Neural cell (in vitro differentiated cells): Measurements from ENCODE around the gene SPAG6. TPM values are rescaled to one million over a fixed set of nuclear protein-coding genes. Genes with fewer than 3 reads are reported as not detected.

Experiments used
- H2AFZ ChIP-seq: fragments of 200-600, 300-800 bp; sonication (generic), shearing (Covaris generic); 2 replicates; pipeline ENCODE4 v1.6.0; 2014; ENCODE audit warnings: low read depth, mild to moderate bottlenecking, antibody characterized with exemption, low read length, moderate library complexity
- H3F3A ChIP-seq: fragments of 200-600 bp; shearing (Covaris generic); 2 replicates; pipeline ENCODE4 v1.6.1; 2016; ENCODE audit warnings: mild to moderate bottlenecking, moderate library complexity, mixed read lengths, antibody characterized with exemption, low read length; ENCODE audit not compliant: insufficient read depth, poor library complexity, severe bottlenecking
- H3K27ac ChIP-seq: fragments of 200-600, 300-800 bp; sonication (generic), shearing (Covaris generic); 2 replicates; pipeline ENCODE4 v1.5.1; 2014; ENCODE audit warnings: mild to moderate bottlenecking, low read length, moderate library complexity
- H3K27me3 ChIP-seq: fragments of 300-800, 200-600 bp; sonication (generic), shearing (Covaris generic); 2 replicates; pipeline ENCODE4 v1.6.0; 2014; ENCODE audit warnings: mild to moderate bottlenecking, low read depth, low read length, moderate library complexity; ENCODE audit not compliant: insufficient read depth
- H3K36me3 ChIP-seq: fragments of 300-800, 200-600 bp; sonication (generic), shearing (Covaris generic); 2 replicates; pipeline ENCODE4 v1.5.1; 2014; ENCODE audit warnings: mild to moderate bottlenecking, antibody characterized with exemption, low read length, moderate library complexity; ENCODE audit not compliant: insufficient read depth
- H3K4me2 ChIP-seq: fragments of 300-800, 200-600 bp; sonication (generic), shearing (Covaris generic); 2 replicates; pipeline ENCODE4 v1.6.0; 2014; ENCODE audit warnings: mild to moderate bottlenecking, low read length
- H3K4me3 ChIP-seq: fragments of 300-800, 200-600 bp; sonication (generic), shearing (Covaris generic); 2 replicates; pipeline ENCODE4 v1.5.1; 2014; ENCODE audit warnings: mild to moderate bottlenecking, low read length, moderate library complexity
- H3K79me2 ChIP-seq: fragments of 200-600 bp; shearing (Covaris generic); replicated peaks from 2 replicates; pipeline ENCODE4 v1.6.0; 2014; ENCODE audit warnings: mild to moderate bottlenecking, low read length, moderate library complexity; ENCODE audit not compliant: insufficient read depth
- H3K9ac ChIP-seq: fragments of 300-800, 200-600 bp; sonication (generic), shearing (Covaris generic); 2 replicates; pipeline ENCODE4 v1.6.1; 2016; ENCODE audit warnings: mild to moderate bottlenecking, low read length, mixed read lengths
- H3K9me2 ChIP-seq: fragments of 200-600 bp; shearing (Covaris generic); 2 replicates; pipeline ENCODE4 v1.6.1; 2016; ENCODE audit warnings: mild to moderate bottlenecking, low read length, mixed read lengths; ENCODE audit not compliant: insufficient read depth
- H3K9me3 ChIP-seq: fragments of 200-600, 300-800 bp; sonication (generic), shearing (Covaris generic); 2 replicates; pipeline ENCODE4 v1.6.1; 2016; ENCODE audit warnings: mild to moderate bottlenecking, mixed run types, low read length, moderate library complexity, mixed read lengths
- H4K20me1 ChIP-seq: fragments of 200-600 bp; shearing (Covaris generic); 2 replicates; pipeline ENCODE4 v1.6.1; 2016; ENCODE audit warnings: mild to moderate bottlenecking, mixed run types; ENCODE audit not compliant: insufficient read depth
- EP300 ChIP-seq: fragments of 450-650 bp; conservative IDR thresholded peaks from 2 replicates; pipeline ENCODE4 v1.6.1; 2014; ENCODE audit warnings: antibody characterized with exemption, mild to moderate bottlenecking, moderate library complexity; ENCODE audit not compliant: poor library complexity, severe bottlenecking
- EZH2 ChIP-seq: fragments of 200-600, 300-800 bp; shearing (Covaris generic), sonication (generic); IDR thresholded peaks from 2 replicates; pipeline ENCODE4 v1.6.1; 2014; ENCODE audit warnings: antibody characterized with exemption, low read length, borderline replicate concordance, mild to moderate bottlenecking; ENCODE audit not compliant: insufficient read depth, poor library complexity, severe bottlenecking
- MXI1 ChIP-seq: fragments of 450-650 bp; conservative IDR thresholded peaks from 2 replicates; pipeline ENCODE4 v1.6.1; 2014; ENCODE audit warnings: antibody characterized with exemption, mild to moderate bottlenecking; ENCODE audit not compliant: poor library complexity, severe bottlenecking
- POLR2AphosphoS5 ChIP-seq: IDR thresholded peaks from 2 replicates; pipeline ENCODE4 v1.6.1; 2012
- RAD21 ChIP-seq: fragments of 450-650 bp; conservative IDR thresholded peaks from 2 replicates; pipeline ENCODE4 v1.6.1; 2014; ENCODE audit warnings: antibody characterized with exemption, mild to moderate bottlenecking, moderate library complexity
- SMC3 ChIP-seq: fragments of 450-650 bp; conservative IDR thresholded peaks from 2 replicates; pipeline ENCODE4 v1.6.1; 2014; ENCODE audit warnings: antibody characterized with exemption, mild to moderate bottlenecking, moderate library complexity; ENCODE audit not compliant: poor library complexity
- TAF1 ChIP-seq: IDR thresholded peaks from 2 replicates; pipeline ENCODE4 v1.6.1; 2012; ENCODE audit warnings: low read depth
- polyA plus RNA-seq: library from polyadenylated mRNA; depleted of rRNA; stranded (reverse); fragments of >200 nt; gene quantifications from 2 replicates; pipeline ENCODE4 v1.2.3, GENCODE V29; 2014
- TF ChIP-seq, protein P1 (sequence below): IDR thresholded peaks from 2 replicates; pipeline ENCODE4 v1.6.1; 2012; ENCODE audit warnings: borderline replicate concordance
- TF ChIP-seq, protein P2 (sequence below): fragments of 450-650 bp; IDR thresholded peaks from 2 replicates; pipeline ENCODE4 v1.5.1; 2014; ENCODE audit warnings: antibody characterized with exemption, mild to moderate bottlenecking, moderate library complexity; ENCODE audit not compliant: poor library complexity, severe bottlenecking

SPAG6 gene
- polyA plus RNA-seq, 1 donor from 2014 or later: 0.36 TPM

DNA sequence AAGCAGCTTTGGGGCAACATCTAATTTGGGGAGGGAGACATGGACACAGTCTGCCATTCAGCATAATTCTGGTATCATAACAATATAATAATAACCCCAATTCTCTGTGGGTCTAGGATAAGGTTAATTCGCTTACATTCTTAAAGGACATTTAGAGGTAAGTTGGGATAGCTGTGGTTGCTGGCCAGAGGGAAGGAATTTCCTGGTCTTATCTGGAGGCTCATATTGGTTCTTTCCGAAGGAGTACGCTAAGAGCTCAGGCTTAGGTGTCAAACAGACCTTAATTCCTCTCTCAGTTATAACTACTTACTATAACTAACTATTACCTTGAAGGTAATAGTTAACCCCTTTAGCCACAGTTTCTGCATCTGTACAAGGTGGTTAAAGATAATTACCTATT is 68.8 kb downstream of the SPAG6 start:
- H3K9me3 ChIP-seq: no peaks in the 10 kb centered on the region
- no peaks in the 10 kb centered on the region for H3F3A ChIP-seq
- no peaks in the 10 kb centered on the region for H3K27me3 ChIP-seq
- TF ChIP-seq TAF1 (no peak), EP300 (no peak), SMC3 (no peak), POLR2AphosphoS5 (no peak), RAD21 (no peak), MXI1 (no peak), EZH2 (no peak)
- TF ChIP-seq, protein P1, sequence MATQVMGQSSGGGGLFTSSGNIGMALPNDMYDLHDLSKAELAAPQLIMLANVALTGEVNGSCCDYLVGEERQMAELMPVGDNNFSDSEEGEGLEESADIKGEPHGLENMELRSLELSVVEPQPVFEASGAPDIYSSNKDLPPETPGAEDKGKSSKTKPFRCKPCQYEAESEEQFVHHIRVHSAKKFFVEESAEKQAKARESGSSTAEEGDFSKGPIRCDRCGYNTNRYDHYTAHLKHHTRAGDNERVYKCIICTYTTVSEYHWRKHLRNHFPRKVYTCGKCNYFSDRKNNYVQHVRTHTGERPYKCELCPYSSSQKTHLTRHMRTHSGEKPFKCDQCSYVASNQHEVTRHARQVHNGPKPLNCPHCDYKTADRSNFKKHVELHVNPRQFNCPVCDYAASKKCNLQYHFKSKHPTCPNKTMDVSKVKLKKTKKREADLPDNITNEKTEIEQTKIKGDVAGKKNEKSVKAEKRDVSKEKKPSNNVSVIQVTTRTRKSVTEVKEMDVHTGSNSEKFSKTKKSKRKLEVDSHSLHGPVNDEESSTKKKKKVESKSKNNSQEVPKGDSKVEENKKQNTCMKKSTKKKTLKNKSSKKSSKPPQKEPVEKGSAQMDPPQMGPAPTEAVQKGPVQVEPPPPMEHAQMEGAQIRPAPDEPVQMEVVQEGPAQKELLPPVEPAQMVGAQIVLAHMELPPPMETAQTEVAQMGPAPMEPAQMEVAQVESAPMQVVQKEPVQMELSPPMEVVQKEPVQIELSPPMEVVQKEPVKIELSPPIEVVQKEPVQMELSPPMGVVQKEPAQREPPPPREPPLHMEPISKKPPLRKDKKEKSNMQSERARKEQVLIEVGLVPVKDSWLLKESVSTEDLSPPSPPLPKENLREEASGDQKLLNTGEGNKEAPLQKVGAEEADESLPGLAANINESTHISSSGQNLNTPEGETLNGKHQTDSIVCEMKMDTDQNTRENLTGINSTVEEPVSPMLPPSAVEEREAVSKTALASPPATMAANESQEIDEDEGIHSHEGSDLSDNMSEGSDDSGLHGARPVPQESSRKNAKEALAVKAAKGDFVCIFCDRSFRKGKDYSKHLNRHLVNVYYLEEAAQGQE: no peak
- TF ChIP-seq, protein P2, sequence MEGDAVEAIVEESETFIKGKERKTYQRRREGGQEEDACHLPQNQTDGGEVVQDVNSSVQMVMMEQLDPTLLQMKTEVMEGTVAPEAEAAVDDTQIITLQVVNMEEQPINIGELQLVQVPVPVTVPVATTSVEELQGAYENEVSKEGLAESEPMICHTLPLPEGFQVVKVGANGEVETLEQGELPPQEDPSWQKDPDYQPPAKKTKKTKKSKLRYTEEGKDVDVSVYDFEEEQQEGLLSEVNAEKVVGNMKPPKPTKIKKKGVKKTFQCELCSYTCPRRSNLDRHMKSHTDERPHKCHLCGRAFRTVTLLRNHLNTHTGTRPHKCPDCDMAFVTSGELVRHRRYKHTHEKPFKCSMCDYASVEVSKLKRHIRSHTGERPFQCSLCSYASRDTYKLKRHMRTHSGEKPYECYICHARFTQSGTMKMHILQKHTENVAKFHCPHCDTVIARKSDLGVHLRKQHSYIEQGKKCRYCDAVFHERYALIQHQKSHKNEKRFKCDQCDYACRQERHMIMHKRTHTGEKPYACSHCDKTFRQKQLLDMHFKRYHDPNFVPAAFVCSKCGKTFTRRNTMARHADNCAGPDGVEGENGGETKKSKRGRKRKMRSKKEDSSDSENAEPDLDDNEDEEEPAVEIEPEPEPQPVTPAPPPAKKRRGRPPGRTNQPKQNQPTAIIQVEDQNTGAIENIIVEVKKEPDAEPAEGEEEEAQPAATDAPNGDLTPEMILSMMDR: no peak
- no peaks in the 10 kb centered on the region for H4K20me1 ChIP-seq
- no peak overlapping the region for H3K27ac ChIP-seq
- H3K4me2 ChIP-seq: no peak overlapping the region
- no peaks in the 10 kb centered on the region for H3K9me2 ChIP-seq
- H3K79me2 ChIP-seq: no peaks in the 10 kb centered on the region
- H3K36me3 ChIP-seq: no peaks in the 10 kb centered on the region
- H2AFZ ChIP-seq: no peak overlapping the region
- H3K9ac ChIP-seq: no peak overlapping the region
- no peak overlapping the region for H3K4me3 ChIP-seq

DNA sequence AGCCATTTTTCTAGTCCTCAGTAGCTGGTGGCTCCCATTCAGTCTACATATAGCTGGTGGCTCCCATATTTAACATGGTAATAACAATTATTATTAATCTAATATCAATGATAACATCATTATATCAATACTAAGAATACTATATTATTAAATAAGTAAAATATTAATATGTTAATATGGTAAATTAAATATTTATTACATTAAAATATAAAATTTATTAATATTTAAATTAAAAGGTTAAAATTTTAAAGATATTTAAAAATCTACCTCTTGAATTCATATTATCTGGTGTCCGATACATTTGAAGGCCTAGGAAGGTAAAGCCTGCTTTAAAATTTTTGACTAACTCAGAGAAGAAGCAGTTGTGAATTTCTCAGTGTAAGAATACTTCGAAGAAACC is 69.8 kb downstream of the SPAG6 start:
- Histone ChIP-seq H3K79me2 (no peaks in the 10 kb centered on the region), H3K9me3 (no peaks in the 10 kb centered on the region), H3K36me3 (no peaks in the 10 kb centered on the region), H3K4me2 (no peak overlapping the region), H3K27me3 (no peaks in the 10 kb centered on the region), H3K9me2 (no peaks in the 10 kb centered on the region), H3F3A (no peaks in the 10 kb centered on the region), H2AFZ (no peak overlapping the region), H4K20me1 (no peaks in the 10 kb centered on the region), H3K27ac (no peak overlapping the region), H3K4me3 (no peak overlapping the region), H3K9ac (no peak overlapping the region)
- TF ChIP-seq, protein P2: no peak
- TF ChIP-seq SMC3 (no peak), RAD21 (no peak), TAF1 (no peak), POLR2AphosphoS5 (no peak), EZH2 (no peak), EP300 (no peak), MXI1 (no peak)
- TF ChIP-seq, protein P1: no peak
